ENCODE results near the gene TSPAN31.
A peak's percentile ranks its signal among the peaks of the same experiment; 100 is the strongest.

Gene TSPAN31

GRCh38 chr12:57725851-57726150, 19.0 kb upstream of the TSPAN31 start:
- no peak for TF ChIP-seq CTCF (IDR thresholded peaks at IDR 0.05)

GRCh38 chr12:57726151-57726883, 18.5 kb upstream of the TSPAN31 start:
- TF ChIP-seq CTCF (IDR thresholded peaks at IDR 0.05): peak; percentile 86

GRCh38 chr12:57726884-57727757, 17.7 kb upstream of the TSPAN31 start:
- no peak for TF ChIP-seq CTCF (IDR thresholded peaks at IDR 0.05)

- no peak for TF ChIP-seq CTCF (IDR thresholded peaks at IDR 0.05)
These were observed 17.0 kb upstream of the TSPAN31 start for GRCh38 chr12:57727758-57728395.

GRCh38 chr12:57729321-57729844, 15.5 kb upstream of the TSPAN31 start:
- no peak for TF ChIP-seq CTCF (IDR thresholded peaks at IDR 0.05)

- TF ChIP-seq CTCF (IDR thresholded peaks at IDR 0.05): no peak
These were observed 14.3 kb upstream of the TSPAN31 start for GRCh38 chr12:57730336-57731067.
